Progenitor cell of endocrine pancreas (in vitro differentiated cells): ENCODE results near the gene STX7. TPM values are rescaled to one million over a fixed set of nuclear protein-coding genes. Genes with fewer than 3 reads are reported as not detected.

Experiments
- DNase-seq: peaks from one replicate; pipeline ENCODE4 v3.0.0; 2021; ENCODE audit warnings: low spot score; ENCODE audit not compliant: unreplicated experiment
- H3K27ac Mint-ChIP-seq: 2 replicates; pipeline ENCODE4 v1.8.0; 2021; ENCODE audit warnings: mild to moderate bottlenecking, moderate library complexity, mixed read lengths
- H3K27me3 Mint-ChIP-seq: 2 replicates; pipeline ENCODE4 v1.8.0; 2021; ENCODE audit warnings: mixed read lengths
- H3K36me3 Mint-ChIP-seq: 2 replicates; pipeline ENCODE4 v1.8.0; 2022; ENCODE audit warnings: mixed read lengths; ENCODE audit not compliant: insufficient read depth
- H3K4me1 Mint-ChIP-seq: 2 replicates; pipeline ENCODE4 v1.8.0; 2021; ENCODE audit warnings: low read depth, mixed read lengths
- H3K4me3 Mint-ChIP-seq: 2 replicates; pipeline ENCODE4 v1.8.0; 2021; ENCODE audit warnings: low read depth, mild to moderate bottlenecking, moderate library complexity, mixed read lengths
- H3K9me3 Mint-ChIP-seq: 2 replicates; pipeline ENCODE4 v1.8.0; 2021; ENCODE audit warnings: low read depth, mixed read lengths
- CTCF ChIP-seq: fragments of 200-600 bp; sonication (generic); IDR thresholded peaks from one replicate; pipeline ENCODE4 v1.5.0; 2021; ENCODE audit warnings: antibody characterized with exemption, mild to moderate bottlenecking; ENCODE audit not compliant: unreplicated experiment
- total RNA-seq: library from RNA; stranded (reverse); gene quantifications from 2 replicates; pipeline ENCODE4 v1.2.1, GENCODE V29; 2021

Gene STX7
- total RNA-seq, 1 donor from 2014 or later = 40.5 TPM

DNA sequence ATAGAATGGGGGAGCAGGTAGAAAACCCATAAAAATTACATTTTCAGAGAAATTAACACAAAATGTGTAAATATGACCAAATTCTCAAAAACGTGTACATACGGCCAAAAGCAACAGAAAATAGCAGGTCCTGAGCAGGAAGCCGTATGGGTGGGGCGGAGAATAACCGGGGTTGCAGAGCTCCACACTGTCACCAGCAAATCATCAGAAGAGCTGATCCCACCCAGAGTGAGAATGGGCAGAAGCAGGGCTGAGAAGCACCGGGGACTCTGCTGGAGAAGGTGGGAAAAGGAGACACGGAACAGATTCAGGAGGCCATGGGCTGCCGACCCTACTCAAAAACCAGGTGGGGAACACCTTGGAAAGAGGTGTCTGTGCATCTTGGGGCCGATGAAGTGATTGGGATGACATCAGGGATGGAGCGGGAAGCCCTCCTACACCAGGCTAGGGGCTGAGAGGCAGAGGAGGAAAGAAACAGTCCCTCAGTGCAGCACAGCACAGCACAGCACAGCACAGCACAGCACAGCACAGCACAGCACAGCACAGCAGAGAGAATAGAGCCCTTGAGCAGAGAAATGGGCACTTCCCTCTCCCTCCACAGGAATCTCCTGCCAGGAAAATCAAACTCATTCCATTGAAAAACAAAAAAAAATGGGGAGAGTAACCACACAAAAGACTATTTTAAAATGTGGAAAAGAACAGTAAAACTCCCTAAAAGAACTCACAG is 22.3 kb downstream of the STX7 start:
- H3K27ac Mint-ChIP-seq = no peak overlapping the region
- H3K4me1 Mint-ChIP-seq = no peaks in the 10 kb centered on the region
- no peak for DNase-seq
- no peak for TF ChIP-seq CTCF
- H3K4me3 Mint-ChIP-seq = no peak overlapping the region
- peaks cover 12% of the 10 kb centered on the region for H3K36me3 Mint-ChIP-seq
- H3K27me3 Mint-ChIP-seq = no peaks in the 10 kb centered on the region
- H3K9me3 Mint-ChIP-seq = peaks cover 8% of the 10 kb centered on the region

DNA sequence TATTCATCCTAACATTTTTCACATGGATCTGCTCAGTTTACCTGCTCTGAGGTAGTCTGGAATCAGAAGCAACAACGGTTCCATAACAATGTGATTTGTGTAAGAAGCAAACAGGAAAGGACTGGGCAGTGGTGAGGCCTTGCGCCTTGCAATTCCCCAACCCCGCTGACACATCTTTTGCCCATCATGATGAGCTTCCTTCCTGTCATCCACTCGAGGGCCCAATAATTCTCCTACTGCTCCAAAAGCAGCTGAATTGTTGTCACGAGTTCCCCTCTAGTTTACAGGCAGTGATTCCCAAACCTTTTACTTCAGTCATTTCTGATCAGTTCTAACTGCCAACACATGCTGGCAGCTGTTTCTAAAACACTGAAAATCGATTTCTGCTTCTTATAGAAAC is 22.9 kb downstream of the STX7 start:
- Mint-ChIP-seq H3K27me3 (no peaks in the 10 kb centered on the region), H3K36me3 (peaks cover 12% of the 10 kb centered on the region), H3K9me3 (peaks cover 8% of the 10 kb centered on the region), H3K4me1 (no peaks in the 10 kb centered on the region), H3K27ac (no peak overlapping the region), H3K4me3 (no peak overlapping the region)
- DNase-seq = no peak
- no peak for TF ChIP-seq CTCF

DNA sequence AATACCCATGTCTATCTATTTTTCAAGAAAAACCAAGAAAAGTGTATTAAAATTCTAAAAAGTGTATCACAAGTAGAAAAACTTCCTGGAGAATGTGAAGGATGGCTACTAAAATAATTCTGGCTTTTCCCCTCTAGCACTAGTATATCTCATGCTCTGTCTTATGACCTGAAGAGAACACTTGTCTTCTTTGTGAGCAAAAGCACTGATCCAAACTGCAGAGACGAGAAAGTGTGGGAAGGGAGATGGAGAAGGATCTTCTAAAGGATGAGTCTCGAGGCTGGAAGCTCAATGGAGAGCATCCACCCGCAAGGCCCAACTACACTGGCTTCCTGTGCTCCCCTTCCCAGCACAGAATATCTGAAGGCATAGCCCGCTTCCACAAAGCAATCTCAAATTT is 23.5 kb downstream of the STX7 start:
- Mint-ChIP-seq H3K36me3 (peaks cover 6% of the 10 kb centered on the region), H3K27me3 (no peaks in the 10 kb centered on the region), H3K27ac (no peak overlapping the region), H3K9me3 (peaks cover 5% of the 10 kb centered on the region), H3K4me3 (no peak overlapping the region), H3K4me1 (no peaks in the 10 kb centered on the region)
- no peak for DNase-seq
- no peak for TF ChIP-seq CTCF

DNA sequence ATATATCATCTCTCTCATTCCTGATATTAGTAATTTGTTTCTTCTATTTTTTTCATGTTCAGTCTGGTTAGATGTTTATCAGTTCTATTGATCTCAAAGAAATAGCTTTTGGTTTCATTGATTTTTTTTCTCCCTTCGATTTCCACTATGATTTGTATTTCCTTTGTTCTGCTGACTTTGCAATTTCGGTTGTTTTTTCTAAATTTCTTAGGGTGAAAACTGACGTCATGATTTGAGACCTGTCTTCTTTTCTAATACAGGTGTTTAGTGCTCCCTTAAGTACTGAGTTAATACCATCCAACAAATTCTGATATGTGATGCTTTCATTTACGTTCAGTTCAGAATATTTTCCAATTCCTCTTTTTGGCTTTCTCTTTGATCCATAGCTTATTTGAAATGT is 25.2 kb downstream of the STX7 start:
- Mint-ChIP-seq H3K9me3 (no peaks in the 10 kb centered on the region), H3K4me1 (no peaks in the 10 kb centered on the region), H3K4me3 (no peak overlapping the region), H3K27me3 (no peaks in the 10 kb centered on the region), H3K36me3 (no peaks in the 10 kb centered on the region), H3K27ac (no peak overlapping the region)
- no peak for TF ChIP-seq CTCF
- no peak for DNase-seq

- DNase-seq = no peak
- TF ChIP-seq CTCF = no peak
- Mint-ChIP-seq H3K4me3 (no peak overlapping the region), H3K27ac (no peak overlapping the region), H3K9me3 (no peaks in the 10 kb centered on the region), H3K36me3 (no peaks in the 10 kb centered on the region), H3K27me3 (no peaks in the 10 kb centered on the region), H3K4me1 (no peaks in the 10 kb centered on the region)
Measured at GRCh38 chr6:132484680-132485018, 28.3 kb downstream of the STX7 start.
